ENCODE data around the gene ADAM12. TPM values are rescaled to one million over a fixed set of nuclear protein-coding genes. Genes with fewer than 3 reads are reported as not detected.

Gene ADAM12
- total RNA-seq, 1 experiment from 2014 or later = 0.24 TPM

GRCh38 chr10:126129026-126129425 is 259.3 kb downstream of the ADAM12 start:
- Histone ChIP-seq H3K18ac (ENCODE audit: insufficient read length, low read depth, low read length) (no peak overlapping the region), H3K27ac (ENCODE audit: insufficient read length, low read depth, low read length) (no peak overlapping the region), H4K8ac (replicated peaks; ENCODE audit: insufficient read length, low read depth, low read length) (no peak overlapping the region), H3K9ac (ENCODE audit: extremely low read depth, insufficient read length, low read length) (no peak overlapping the region), H2AK5ac (ENCODE audit: insufficient read length, low read length) (no peak overlapping the region), H3K4me1 (ENCODE audit: insufficient read depth, low read length) (0 out of 2 replicates have a peak, but pooled peaks cover under 1% of the 10 kb centered on the region), H3K79me1 (ENCODE audit: insufficient read depth, low read depth, low read length, poor library complexity, severe bottlenecking) (no peaks in the 10 kb centered on the region), H4K5ac (ENCODE audit: insufficient read length, low read depth, low read length) (no peak overlapping the region), H3K4me2 (ENCODE audit: insufficient read depth, insufficient read length, low read length) (no peak overlapping the region), H4K20me1 (ENCODE audit: control insufficient read depth, insufficient read depth, insufficient read length) (no peaks in the 10 kb centered on the region), H4K91ac (ENCODE audit: insufficient read length, low read depth, low read length) (no peak overlapping the region), H3K56ac (ENCODE audit: insufficient read length, low read depth, low read length) (no peak overlapping the region), H3K23me2 (ENCODE audit: insufficient read length, low read depth, low read length, poor library complexity, severe bottlenecking) (no peaks in the 10 kb centered on the region), H3K79me2 (ENCODE audit: insufficient read depth, low read length) (no peaks in the 10 kb centered on the region), H2BK20ac (ENCODE audit: low read depth, low read length, poor library complexity, severe bottlenecking) (no peak overlapping the region), H3K14ac (ENCODE audit: insufficient read depth, low read length) (no peak overlapping the region), H3K27me3 (ENCODE audit: insufficient read depth, low read length) (no peaks in the 10 kb centered on the region), H2BK120ac (ENCODE audit: low read depth, low read length, poor library complexity, severe bottlenecking) (no peak overlapping the region), H3K9me3 (ENCODE audit: control insufficient read depth, low read depth, low read length) (no peaks in the 10 kb centered on the region), H2BK5ac (ENCODE audit: insufficient read length, low read length) (no peak overlapping the region), H2BK12ac (ENCODE audit: insufficient read length, low read depth, low read length) (no peak overlapping the region), H3T11ph (ENCODE audit: low read length) (no peak overlapping the region), H3K4ac (ENCODE audit: low read depth, low read length) (no peak overlapping the region), H2BK15ac (ENCODE audit: low read depth, low read length) (no peak overlapping the region), H2AFZ (ENCODE audit: low read length) (no peak overlapping the region), H3K23ac (ENCODE audit: insufficient read length, low read depth, low read length) (no peak overlapping the region)
- Mint-ChIP-seq H3K9me3 (peaks cover 0 to 7% of the 10 kb centered on the region in 2 experiments; a peak in 1 of 5 replicates), H3K27me3 (ENCODE audit: low read depth) (peaks cover 16% of the 10 kb centered on the region), H3K4me3 (no peak overlapping the region), H3K27ac (peak overlapping the region in 1 of 3 experiments; percentile 35; a peak in 1 of 7 replicates), H3K36me3 (ENCODE audit: insufficient read depth in 1 of 3, low read depth in 3 of 3) (peaks cover 0 to 4% (median 1%) of the 10 kb centered on the region in 3 experiments; a peak in 2 of 7 replicates), H3K4me1 (peaks cover 15 to 17% of the 10 kb centered on the region in 2 experiments)
- no peak for TF ChIP-seq CTCF (conservative IDR thresholded peaks at IDR 0.05)
- no peak for DNase-seq
- no CpG with 5 or more reads among the region's 7 CpGs for WGBS (ENCODE audit: extremely low coverage, insufficient read length, low lambda C conversion rate)

Measured in H9 (cell line).